ENCODE data around the gene KCNQ1. TPM values are rescaled to one million over a fixed set of nuclear protein-coding genes. Genes with fewer than 3 reads are reported as not detected.

The KCNQ1 gene
- total and polyA plus RNA-seq, 8 donors = 7.1 to 37.7 (median 9.9) TPM

DNA sequence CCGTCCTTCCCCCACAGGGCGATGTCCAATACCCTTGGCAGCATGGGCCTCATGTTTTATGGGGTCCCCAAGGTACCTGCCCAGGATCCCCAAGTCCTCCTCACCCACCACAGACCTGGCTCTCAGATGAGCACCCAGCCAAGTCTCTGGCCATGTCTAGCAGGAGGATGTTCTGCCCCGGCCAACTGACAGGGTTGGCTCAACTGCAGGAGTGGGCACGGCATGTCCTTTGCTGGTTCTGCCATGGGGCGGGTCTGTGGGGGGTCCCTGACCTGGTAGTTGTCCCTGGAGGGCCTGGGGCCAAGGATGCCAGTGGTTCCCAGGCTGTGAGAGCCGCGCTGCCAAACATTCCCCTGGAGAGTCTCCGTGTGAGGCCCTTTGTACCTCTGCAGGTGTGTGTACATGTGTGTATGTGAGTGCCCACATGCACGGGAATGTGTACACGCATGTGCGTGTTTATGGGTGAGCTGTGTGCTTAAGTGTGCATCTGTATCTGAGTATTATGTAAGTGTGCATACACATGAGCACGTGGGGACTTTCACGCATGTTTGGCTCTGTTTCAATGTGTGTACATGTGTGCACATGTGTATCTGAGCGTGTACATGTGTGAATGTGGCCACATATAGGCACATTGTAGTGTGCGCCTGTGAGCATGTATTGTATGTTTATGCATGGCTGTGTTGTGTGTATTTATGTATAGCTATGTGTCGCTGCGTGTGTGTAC lies 85.5 kb downstream of the KCNQ1 start:
- no peak for ATAC-seq
- peak in 2 of 4 donors; percentile 28 to 65 for DNase-seq
- Histone ChIP-seq H3K4me1 (peaks cover 7 to 36% of the 10 kb centered on the region in 2 donors), H3K36me3 (no peaks in the 10 kb centered on the region), H3K27me3 (no peaks in the 10 kb centered on the region), H3K27ac (no peak overlapping the region), H3K9me3 (no peaks in the 10 kb centered on the region), H3K4me3 (no peak overlapping the region)
- intact Hi-C loops (cut with DNase I) = loop anchor here (2.0 to 5.0 kb wide), 2 partner anchors 103 to 357 kb away; partner anchors contain the start of gene CDKN1C (in 1 of the 2)
- TF ChIP-seq CTCF (IDR thresholded peaks at IDR 0.05) = no peak

DNA sequence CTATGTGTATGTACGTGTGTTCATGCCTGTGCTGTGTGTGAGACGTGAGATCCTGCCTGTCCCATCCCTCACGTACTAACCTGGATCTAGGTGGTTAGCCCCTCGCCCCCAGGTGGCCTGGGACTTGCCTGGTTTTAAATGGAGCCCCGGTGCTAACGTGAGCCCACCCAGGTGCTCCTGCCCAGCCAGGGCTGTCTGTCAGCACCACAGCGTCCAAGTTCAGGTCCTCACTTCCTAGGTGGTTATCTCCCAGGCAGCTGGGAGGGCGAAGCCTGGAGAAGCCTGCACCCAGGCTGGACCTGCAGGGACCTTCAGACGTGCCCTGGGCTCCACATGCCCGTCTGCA lies 86.0 kb downstream of the KCNQ1 start:
- ATAC-seq (no peak), DNase-seq (peak in 2 of 4 donors; percentile 27 to 58)
- H3K36me3 ChIP-seq = no peaks in the 10 kb centered on the region
- intact Hi-C loops (cut with DNase I) = loop anchor here (2.0 to 5.0 kb wide), 2 partner anchors 104 to 356 kb away; partner anchors contain the start of gene CDKN1C (in 1 of the 2)
- TF ChIP-seq CTCF (IDR thresholded peaks at IDR 0.05) = no peak
- no peak overlapping the region for H3K4me3 ChIP-seq
- H3K4me1 ChIP-seq = peaks cover 7 to 36% of the 10 kb centered on the region in 2 donors
- H3K27ac ChIP-seq = no peak overlapping the region
- H3K9me3 ChIP-seq = no peaks in the 10 kb centered on the region
- H3K27me3 ChIP-seq = no peaks in the 10 kb centered on the region

DNA sequence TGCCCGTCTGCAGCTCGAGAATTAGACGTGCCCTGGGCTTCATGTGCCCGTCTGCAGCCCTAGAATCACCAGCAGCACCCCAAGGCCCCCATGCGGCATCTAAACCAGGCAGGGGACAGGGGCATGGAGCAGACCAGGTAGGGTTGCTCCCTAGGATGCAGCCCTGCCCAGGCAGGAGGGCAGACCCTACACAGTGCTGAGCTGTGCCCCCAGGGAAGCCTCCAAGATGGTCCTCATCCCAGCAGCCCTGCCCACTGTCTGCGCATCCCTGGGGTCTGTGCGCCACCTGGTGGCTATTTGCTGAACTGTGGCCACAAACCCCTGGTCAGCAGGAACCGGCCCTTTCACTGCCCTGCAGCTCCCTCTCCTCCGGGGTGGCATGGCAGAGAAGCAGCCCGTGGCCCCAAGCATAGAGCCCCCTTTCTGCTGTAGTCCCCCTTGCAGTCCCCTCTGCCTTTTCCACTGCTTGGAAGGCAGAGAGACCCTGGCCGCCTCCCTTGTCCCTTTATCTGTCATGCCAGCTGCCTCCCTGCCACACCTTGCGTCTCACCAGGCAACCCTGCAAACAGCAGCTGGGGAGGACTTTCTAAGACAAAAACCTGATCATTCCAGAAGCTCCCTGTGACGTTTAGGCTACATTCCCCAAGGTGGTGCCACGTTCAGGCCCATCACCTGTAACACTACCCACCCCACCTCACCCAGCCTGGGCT lies 86.6 kb downstream of the KCNQ1 start:
- Histone ChIP-seq H3K9me3 (no peaks in the 10 kb centered on the region), H3K36me3 (no peaks in the 10 kb centered on the region), H3K4me3 (no peak overlapping the region), H3K27ac (no peak overlapping the region), H3K4me1 (peaks cover 7 to 35% of the 10 kb centered on the region in 2 donors), H3K27me3 (no peaks in the 10 kb centered on the region)
- intact Hi-C loops (cut with DNase I) = loop anchor here (2.0 to 5.0 kb wide), 2 partner anchors 105 to 356 kb away; partner anchors contain the start of gene CDKN1C (in 1 of the 2)
- peak; percentile 68 to 93 (median 75) for DNase-seq
- peak; percentile 69 for ATAC-seq
- TF ChIP-seq CTCF (IDR thresholded peaks at IDR 0.05) = peak; percentile 97 to 98

DNA sequence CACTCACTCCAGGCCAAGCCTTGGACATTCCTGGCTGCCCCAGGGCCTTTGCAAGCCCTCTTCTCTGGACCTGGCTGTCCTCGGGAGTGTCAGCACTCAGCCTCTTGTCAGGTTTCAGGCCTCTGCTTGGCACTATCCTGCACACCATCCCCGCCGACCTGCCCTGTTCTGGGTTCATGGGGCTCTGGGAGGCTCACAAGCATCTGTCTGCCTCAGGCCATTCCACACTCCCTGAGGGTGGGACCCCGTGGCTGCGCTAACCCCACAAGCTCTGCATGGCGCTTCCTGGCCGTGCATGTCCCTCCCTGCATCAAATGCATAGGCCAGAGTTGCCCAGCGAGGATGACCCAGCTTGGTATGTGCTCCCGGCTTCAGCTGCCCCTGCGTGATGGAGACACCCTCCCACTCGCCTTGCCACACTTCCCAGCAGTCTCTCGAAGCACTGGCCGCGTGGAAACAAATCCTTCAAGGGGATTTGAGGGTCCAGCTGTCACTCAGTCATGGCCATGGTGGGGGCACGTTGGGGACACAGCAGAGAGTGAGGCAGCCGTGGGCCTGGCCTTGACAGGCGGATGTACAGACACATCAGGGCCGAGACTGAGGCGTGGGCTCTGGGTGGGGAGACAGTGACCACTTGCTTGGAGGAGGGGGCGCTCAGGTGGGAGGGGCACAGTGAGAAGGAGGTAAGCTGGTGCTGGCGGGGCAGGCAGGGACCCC lies 87.3 kb downstream of the KCNQ1 start:
- intact Hi-C loops (cut with DNase I) = loop anchor here (2.0 to 5.0 kb wide), 2 partner anchors 105 to 355 kb away; partner anchors contain the start of gene CDKN1C (in 1 of the 2)
- no peak for ATAC-seq

More for the DNA sequence above, 87.3 kb downstream of the KCNQ1 start:
- DNase-seq = peak in 2 of 4 donors; percentile 31 to 69
- peaks cover 7 to 28% of the 10 kb centered on the region in 2 donors for H3K4me1 ChIP-seq
- no peaks in the 10 kb centered on the region for H3K36me3 ChIP-seq
- H3K4me3 ChIP-seq = no peak overlapping the region
- no peak for TF ChIP-seq CTCF (IDR thresholded peaks at IDR 0.05)
- no peaks in the 10 kb centered on the region for H3K27me3 ChIP-seq
- H3K27ac ChIP-seq = no peak overlapping the region
- H3K9me3 ChIP-seq = no peaks in the 10 kb centered on the region
